Measurements from ENCODE around the gene FPR1. TPM values are rescaled to one million over a fixed set of nuclear protein-coding genes. Genes with fewer than 3 reads are reported as not detected.

FPR1 gene
- total RNA-seq, 1 donor from 2014 or later, result not detected

DNA sequence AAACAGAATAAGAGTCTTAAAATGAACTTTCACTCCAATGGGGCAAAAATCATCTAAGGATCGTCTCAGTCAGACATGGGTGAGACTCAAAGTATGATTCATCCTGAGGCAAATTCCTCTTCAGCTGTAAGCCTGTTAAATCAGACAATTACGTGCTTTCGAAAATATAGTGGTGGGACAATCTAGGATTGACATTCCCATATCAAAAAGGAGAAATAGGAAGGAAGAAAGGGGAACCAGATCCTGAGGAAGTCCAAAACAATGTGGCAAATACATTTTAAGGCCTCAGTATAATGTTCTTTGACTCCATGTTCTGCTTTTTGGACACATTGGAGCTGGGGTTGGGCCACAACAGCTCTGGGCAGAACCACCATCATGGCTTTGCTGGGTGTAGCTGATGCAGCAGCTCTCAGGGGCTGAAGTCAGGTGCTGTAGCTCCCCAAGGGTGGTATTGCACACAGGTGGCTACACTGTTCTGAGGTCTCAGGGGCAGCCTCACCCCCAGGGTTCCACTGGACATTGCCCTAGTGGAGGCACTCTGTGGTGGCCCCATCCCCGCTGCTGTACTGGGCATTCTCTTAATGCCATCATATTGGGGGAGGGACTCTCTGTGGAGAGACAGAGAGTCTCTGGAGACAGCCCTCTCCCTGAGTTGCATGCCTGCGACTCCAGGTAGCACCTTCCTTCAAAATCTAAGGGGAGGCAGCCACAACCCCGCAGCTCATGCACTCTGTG, 37.5 kb upstream of the FPR1 start:
- H3K4me3 Mint-ChIP-seq (ENCODE audit: unreplicated experiment), result no peak overlapping the region
- H3K27ac Mint-ChIP-seq (ENCODE audit: unreplicated experiment), result no peak overlapping the region
- H3K9me3 Mint-ChIP-seq (ENCODE audit: low read depth), result peaks cover 2% of the 10 kb centered on the region
- H3K27me3 Mint-ChIP-seq (ENCODE audit: low read depth), result no peaks in the 10 kb centered on the region
- DNase-seq (ENCODE audit: low spot score), result no peak
- no peaks in the 10 kb centered on the region for H3K36me3 Mint-ChIP-seq (ENCODE audit: low read depth)
- TF ChIP-seq, protein P1, sequence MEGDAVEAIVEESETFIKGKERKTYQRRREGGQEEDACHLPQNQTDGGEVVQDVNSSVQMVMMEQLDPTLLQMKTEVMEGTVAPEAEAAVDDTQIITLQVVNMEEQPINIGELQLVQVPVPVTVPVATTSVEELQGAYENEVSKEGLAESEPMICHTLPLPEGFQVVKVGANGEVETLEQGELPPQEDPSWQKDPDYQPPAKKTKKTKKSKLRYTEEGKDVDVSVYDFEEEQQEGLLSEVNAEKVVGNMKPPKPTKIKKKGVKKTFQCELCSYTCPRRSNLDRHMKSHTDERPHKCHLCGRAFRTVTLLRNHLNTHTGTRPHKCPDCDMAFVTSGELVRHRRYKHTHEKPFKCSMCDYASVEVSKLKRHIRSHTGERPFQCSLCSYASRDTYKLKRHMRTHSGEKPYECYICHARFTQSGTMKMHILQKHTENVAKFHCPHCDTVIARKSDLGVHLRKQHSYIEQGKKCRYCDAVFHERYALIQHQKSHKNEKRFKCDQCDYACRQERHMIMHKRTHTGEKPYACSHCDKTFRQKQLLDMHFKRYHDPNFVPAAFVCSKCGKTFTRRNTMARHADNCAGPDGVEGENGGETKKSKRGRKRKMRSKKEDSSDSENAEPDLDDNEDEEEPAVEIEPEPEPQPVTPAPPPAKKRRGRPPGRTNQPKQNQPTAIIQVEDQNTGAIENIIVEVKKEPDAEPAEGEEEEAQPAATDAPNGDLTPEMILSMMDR (IDR thresholded peaks at IDR 0.05), result no peak
- H3K4me1 Mint-ChIP-seq (ENCODE audit: low read depth), result no peaks in the 10 kb centered on the region

DNA sequence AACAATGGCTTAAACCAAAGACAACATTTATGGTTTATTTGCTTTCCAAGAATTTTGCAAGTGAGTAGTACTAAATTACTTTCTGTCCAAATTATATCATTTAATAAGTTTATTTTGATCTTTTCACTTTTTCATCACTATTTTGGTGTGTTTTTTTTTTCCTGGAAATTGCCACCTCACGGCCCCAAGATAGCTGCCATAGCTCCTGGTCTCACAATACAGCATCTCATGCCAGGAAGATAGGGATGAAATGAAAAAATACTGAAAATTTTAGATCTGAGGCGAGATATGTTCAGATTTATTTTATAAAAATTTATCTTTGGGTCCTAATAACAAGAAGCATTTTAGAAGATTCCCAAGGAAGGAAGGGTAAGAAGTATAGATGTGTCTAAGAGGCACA, 36.4 kb upstream of the FPR1 start:
- TF ChIP-seq, protein P1 (IDR thresholded peaks at IDR 0.05), result no peak
- Mint-ChIP-seq H3K36me3 (ENCODE audit: low read depth) (no peaks in the 10 kb centered on the region), H3K4me1 (ENCODE audit: low read depth) (no peaks in the 10 kb centered on the region), H3K27me3 (ENCODE audit: low read depth) (no peaks in the 10 kb centered on the region), H3K4me3 (ENCODE audit: unreplicated experiment) (no peak overlapping the region), H3K27ac (ENCODE audit: unreplicated experiment) (no peak overlapping the region), H3K9me3 (ENCODE audit: low read depth) (peaks cover 2% of the 10 kb centered on the region)
- no peak for DNase-seq (ENCODE audit: low spot score)

DNA sequence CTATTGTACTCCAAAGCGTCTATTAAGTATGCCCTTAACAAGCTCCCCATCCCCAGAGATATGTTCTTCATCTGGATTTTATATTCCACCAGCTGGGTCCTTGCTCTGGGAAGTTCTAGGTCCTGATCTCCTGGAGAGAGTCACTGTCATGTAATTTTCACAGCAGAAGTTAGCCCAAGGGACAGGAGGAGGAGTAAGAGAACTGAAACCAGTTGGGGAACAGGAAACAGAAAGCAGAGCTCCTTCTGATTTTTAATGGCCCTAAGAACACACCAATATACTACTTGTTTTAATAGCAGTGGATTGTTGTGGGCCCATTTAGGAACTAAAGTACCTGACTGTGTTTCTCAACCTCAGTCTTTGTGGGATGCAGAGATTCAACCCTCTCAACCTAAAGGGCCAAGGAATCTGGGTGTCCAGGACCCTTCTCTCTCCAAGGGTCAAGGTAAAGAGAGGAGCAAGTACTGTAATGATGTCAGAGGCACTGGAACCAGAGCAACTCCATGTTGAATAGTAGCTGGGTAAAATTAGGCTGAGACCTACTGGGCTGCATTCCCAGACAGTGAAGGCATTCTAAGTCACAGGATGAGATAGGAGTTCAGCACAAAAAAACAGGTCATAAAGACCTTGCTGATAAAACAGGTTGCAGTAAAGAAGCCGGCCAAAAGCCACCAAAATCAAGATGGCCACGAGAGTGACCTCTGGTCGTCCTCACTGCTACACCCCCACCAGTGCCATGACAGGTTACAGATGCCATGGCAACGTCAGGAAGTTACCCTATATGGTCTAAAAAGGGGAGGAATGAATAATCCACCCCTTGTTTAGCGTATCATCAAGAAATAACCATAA, 35.2 kb upstream of the FPR1 start:
- Mint-ChIP-seq H3K4me1 (ENCODE audit: low read depth) (no peaks in the 10 kb centered on the region), H3K27me3 (ENCODE audit: low read depth) (peaks cover 2% of the 10 kb centered on the region), H3K36me3 (ENCODE audit: low read depth) (no peaks in the 10 kb centered on the region), H3K4me3 (ENCODE audit: unreplicated experiment) (no peak overlapping the region), H3K9me3 (ENCODE audit: low read depth) (peaks cover 2% of the 10 kb centered on the region), H3K27ac (ENCODE audit: unreplicated experiment) (no peak overlapping the region)
- TF ChIP-seq, protein P1 (IDR thresholded peaks at IDR 0.05), result no peak
- no peak for DNase-seq (ENCODE audit: low spot score)

DNA sequence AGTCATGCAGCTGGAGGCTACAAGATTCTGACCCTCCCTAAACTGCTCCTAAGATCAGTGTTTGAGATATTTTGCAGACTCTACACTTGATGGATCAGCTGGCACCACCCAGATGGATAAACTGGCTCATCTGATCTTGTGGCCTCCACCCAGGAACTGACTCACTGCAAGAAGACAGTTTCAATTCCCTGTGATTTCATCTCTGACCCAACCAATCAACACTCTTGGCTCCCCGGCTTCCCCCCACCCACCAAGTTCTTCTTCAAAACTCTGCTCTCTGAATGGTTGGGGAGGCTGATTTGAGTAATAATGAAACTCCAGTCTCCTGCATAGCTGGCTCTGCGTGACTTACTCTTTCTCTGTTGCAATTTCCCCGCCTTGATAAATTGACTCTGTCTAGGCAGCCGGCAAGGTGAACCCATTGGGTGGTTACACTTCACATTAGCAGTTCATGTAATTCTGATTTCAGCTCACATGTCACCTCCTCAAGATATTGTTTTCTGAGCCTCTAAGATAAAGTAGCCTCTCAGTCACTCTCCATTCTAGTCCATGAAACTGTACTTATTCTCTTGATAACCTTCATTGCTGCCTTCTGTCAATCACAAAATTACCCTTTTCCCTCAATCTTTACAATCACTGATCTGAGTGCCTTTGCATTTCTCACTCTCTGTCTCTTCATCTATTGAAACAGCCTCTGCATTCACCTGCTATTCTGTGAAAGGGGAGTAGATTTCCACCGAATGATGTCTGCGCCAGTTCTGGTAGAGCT, 33.4 kb upstream of the FPR1 start:
- H3K4me1 Mint-ChIP-seq (ENCODE audit: low read depth), result no peaks in the 10 kb centered on the region
- H3K27me3 Mint-ChIP-seq (ENCODE audit: low read depth), result peaks cover 5% of the 10 kb centered on the region
- peaks cover 2% of the 10 kb centered on the region for H3K9me3 Mint-ChIP-seq (ENCODE audit: low read depth)
- no peaks in the 10 kb centered on the region for H3K36me3 Mint-ChIP-seq (ENCODE audit: low read depth)
- TF ChIP-seq, protein P1 (IDR thresholded peaks at IDR 0.05), result no peak
- no peak overlapping the region for H3K27ac Mint-ChIP-seq (ENCODE audit: unreplicated experiment)
- H3K4me3 Mint-ChIP-seq (ENCODE audit: unreplicated experiment), result no peak overlapping the region
- DNase-seq (ENCODE audit: low spot score), result no peak
